HG02943 (cell line): ENCODE data around the gene SLC34A1.
"Not testable (repeated sequence)": the region's sequence is repeated elsewhere in the genome, so short reads cannot be mapped to it uniquely, and the experiment has no call there.

Experiments
- ATAC-seq: cut with Tn5 transposase; IDR thresholded peaks from one replicate; pipeline ENCODE4 v1.9.1; 2021; ENCODE audit warnings: mild to moderate bottlenecking, low read depth, moderate library complexity; ENCODE audit not compliant: unreplicated experiment

SLC34A1 gene

GRCh38 chr5:177384134-177384533, at the start of gene SLC34A1:
Gene SLC34A1 (plus strand): TSS chr5:177384434. CDS start chr5:177385742, 1,308 bp downstream.
- no peak for ATAC-seq

- ATAC-seq: no peak
Observed at GRCh38 chr5:177334781-177335700, 49.2 kb upstream of the SLC34A1 start.

GRCh38 chr5:177335701-177336065, 48.6 kb upstream of the SLC34A1 start:
- ATAC-seq: no peak

GRCh38 chr5:177336112-177336511, 48.1 kb upstream of the SLC34A1 start:
- no peak for ATAC-seq

GRCh38 chr5:177336603-177337494, 47.4 kb upstream of the SLC34A1 start:
- no peak for ATAC-seq

GRCh38 chr5:177338251-177339106, 45.8 kb upstream of the SLC34A1 start:
- ATAC-seq: no peak

- ATAC-seq: no peak
Observed at GRCh38 chr5:177339107-177339638, 45.1 kb upstream of the SLC34A1 start.

GRCh38 chr5:177343000-177343399, 41.2 kb upstream of the SLC34A1 start:
- ATAC-seq: not testable (repeated sequence)

- ATAC-seq: no peak
Observed at GRCh38 chr5:177343777-177344176, 40.5 kb upstream of the SLC34A1 start.

GRCh38 chr5:177344891-177345290, 39.3 kb upstream of the SLC34A1 start:
- no peak for ATAC-seq

GRCh38 chr5:177346820-177347219, 37.4 kb upstream of the SLC34A1 start:
- no peak for ATAC-seq

- no peak for ATAC-seq
Observed at GRCh38 chr5:177347699-177348098, 36.5 kb upstream of the SLC34A1 start.

- no peak for ATAC-seq
Observed at GRCh38 chr5:177349362-177349647, 34.9 kb upstream of the SLC34A1 start.

GRCh38 chr5:177349762-177350161, 34.5 kb upstream of the SLC34A1 start:
- ATAC-seq: no peak

GRCh38 chr5:177350776-177351391, 33.4 kb upstream of the SLC34A1 start:
- peak; percentile 9 for ATAC-seq

GRCh38 chr5:177351392-177352329, 32.6 kb upstream of the SLC34A1 start, which contains the start of gene LMAN2:
Gene LMAN2 (minus strand): TSS chr5:177351668. CDS start chr5:177351647, 21 bp downstream.
- peak; percentile 84 for ATAC-seq

- no peak for ATAC-seq
Observed at GRCh38 chr5:177353093-177353492, 31.1 kb upstream of the SLC34A1 start.

GRCh38 chr5:177354256-177354655, 30.0 kb upstream of the SLC34A1 start:
- ATAC-seq: no peak

GRCh38 chr5:177354711-177355110, 29.5 kb upstream of the SLC34A1 start:
- ATAC-seq: no peak
